IMR-90 (cell line): Measurements from ENCODE around the gene PIK3C2B. TPM values are rescaled to one million over a fixed set of nuclear protein-coding genes. Genes with fewer than 3 reads are reported as not detected.

Experiments used
- ATAC-seq: fragments of 200-7000 bp; cut with Tn5 transposase; 2 replicates; pipeline ENCODE4 v1.9.1; 2020; ENCODE audit warnings: low read depth, mild to moderate bottlenecking, moderate library complexity
- BruUV-seq: library from RNA; stranded (reverse); fragments of 400-500 nt; replicated peaks from 2 replicates; lab custom pipeline; 2021; lab: Mats Ljungman, UMichigan
- CTCF ChIA-PET: fragments of 300-600 bp; formaldehyde crosslinking; extraction: SDS; loops from one replicate; lab custom pipeline; 2021; ENCODE audit warnings: antibody characterized with exemption; lab: Yijun Ruan, JAX
- POLR2A ChIA-PET: fragments of 300-600 bp; sonication (Branson Sonifier 250); formaldehyde crosslinking; loops from one replicate; lab custom pipeline; 2022; ENCODE audit warnings: antibody characterized with exemption; ENCODE audit not compliant: unreplicated experiment; lab: Charles Lee
- DNase-seq: peaks from one replicate; pipeline ENCODE4 v3.0.0; 2013
- H2AFZ ChIP-seq: replicated peaks from 2 replicates; pipeline ENCODE3; 2013; ENCODE audit warnings: low read length, mild to moderate bottlenecking; ENCODE audit not compliant: poor library complexity
- H2AK5ac ChIP-seq: 2 replicates; pipeline ENCODE4 v1.6.1; 2013; ENCODE audit warnings: low read depth, low read length, inconsistent platforms
- H2AK9ac ChIP-seq: replicated peaks from 2 replicates; pipeline ENCODE3; 2013; ENCODE audit warnings: mild to moderate bottlenecking, low read depth, low read length, moderate library complexity; ENCODE audit not compliant: poor library complexity
- H2BK120ac ChIP-seq: 2 replicates; pipeline ENCODE4 v1.6.1; 2013; ENCODE audit warnings: low read depth, low read length, inconsistent platforms
- H2BK15ac ChIP-seq: 3 replicates; pipeline ENCODE4 v1.6.1; 2013; ENCODE audit warnings: low read depth, low read length, inconsistent platforms
- H2BK20ac ChIP-seq: 2 replicates; pipeline ENCODE4 v1.6.1; 2013; ENCODE audit warnings: low read depth, mild to moderate bottlenecking, inconsistent platforms, low read length, moderate library complexity
- H2BK5ac ChIP-seq: 2 replicates; pipeline ENCODE4 v1.6.1; 2013; ENCODE audit warnings: mild to moderate bottlenecking, low read depth, low read length, inconsistent platforms; ENCODE audit not compliant: poor library complexity, severe bottlenecking
- H3K14ac ChIP-seq: replicated peaks from 2 replicates; pipeline ENCODE4 v1.6.1; 2013; ENCODE audit warnings: low read depth, low read length, inconsistent platforms
- H3K18ac ChIP-seq: 2 replicates; pipeline ENCODE4 v1.6.1; 2013; ENCODE audit warnings: low read depth, low read length, control low read depth
- H3K23ac ChIP-seq: 2 replicates; pipeline ENCODE4 v1.6.1; 2013; ENCODE audit warnings: low read depth, low read length, inconsistent platforms
- H3K27ac ChIP-seq: 2 replicates; pipeline ENCODE4 v1.5.1; 2013; ENCODE audit warnings: mild to moderate bottlenecking, control low read depth, low read length; ENCODE audit not compliant: insufficient read depth
- H3K27me3 ChIP-seq: 2 replicates; pipeline ENCODE4 v1.6.1; 2013; ENCODE audit warnings: low read length; ENCODE audit not compliant: control insufficient read depth, insufficient read depth
- H3K36me3 ChIP-seq: 2 replicates; pipeline ENCODE4 v1.6.1; 2013; ENCODE audit warnings: low read length, mixed read lengths; ENCODE audit not compliant: control insufficient read depth, insufficient read depth
- H3K4ac ChIP-seq: 2 replicates; pipeline ENCODE4 v1.6.1; 2013; ENCODE audit warnings: low read depth, low read length, inconsistent platforms
- H3K4me1 ChIP-seq: 2 replicates; pipeline ENCODE4 v1.6.1; 2013; ENCODE audit warnings: low read length, mixed read lengths; ENCODE audit not compliant: control insufficient read depth, insufficient read depth
- H3K4me2 ChIP-seq: 2 replicates; pipeline ENCODE4 v1.6.1; 2013; ENCODE audit warnings: low read depth, mild to moderate bottlenecking, control low read depth, low read length, moderate library complexity
- H3K4me3 ChIP-seq: 2 replicates; pipeline ENCODE4 v1.5.1; 2013; ENCODE audit warnings: low read depth, mild to moderate bottlenecking, control low read depth, low read length, moderate library complexity; ENCODE audit not compliant: insufficient read depth
- H3K56ac ChIP-seq: 2 replicates; pipeline ENCODE4 v1.6.1; 2013; ENCODE audit warnings: low read length, inconsistent platforms; ENCODE audit not compliant: insufficient read depth; ENCODE audit errors: extremely low read depth
- H3K79me1 ChIP-seq, 2 experiments: 2 replicates each; pipeline ENCODE4 v1.6.1; 2013; ENCODE audit warnings: low read length in 2 of 2, inconsistent platforms in 1 of 2, low read depth in 1 of 2
- H3K9ac ChIP-seq: 2 replicates; pipeline ENCODE4 v1.6.1; 2013; ENCODE audit warnings: low read depth, low read length, control low read depth
- H3K9me1 ChIP-seq: 2 replicates; pipeline ENCODE4 v1.6.1; 2013; ENCODE audit warnings: low read length, inconsistent platforms; ENCODE audit not compliant: insufficient read depth
- H3K9me3 ChIP-seq: 2 replicates; pipeline ENCODE4 v1.6.1; 2013; ENCODE audit warnings: low read length; ENCODE audit not compliant: control insufficient read depth, insufficient read depth
- H4K20me1 ChIP-seq: 2 replicates; pipeline ENCODE4 v1.6.1; 2013; ENCODE audit warnings: low read length, inconsistent platforms; ENCODE audit not compliant: insufficient read depth
- H4K5ac ChIP-seq: 2 replicates; pipeline ENCODE4 v1.6.1; 2013; ENCODE audit warnings: mild to moderate bottlenecking, low read depth, low read length, control low read depth
- H4K8ac ChIP-seq, 2 experiments: 2 replicates each; pipeline ENCODE4 v1.6.1; 2013; ENCODE audit warnings: low read depth in 2 of 2, low read length in 2 of 2, control low read depth in 1 of 2, inconsistent platforms in 1 of 2
- H4K91ac ChIP-seq: 2 replicates; pipeline ENCODE4 v1.6.1; 2013; ENCODE audit warnings: low read depth, low read length, inconsistent platforms; ENCODE audit not compliant: insufficient read depth
- BHLHE40 ChIP-seq: fragments of 150-350 bp; IDR thresholded peaks from 2 replicates; pipeline ENCODE4 v1.6.1; 2016; ENCODE audit warnings: mild to moderate bottlenecking, low read depth, low read length
- CEBPB ChIP-seq: IDR thresholded peaks from 2 replicates; pipeline ENCODE4 v1.6.1; 2012; ENCODE audit warnings: low read depth, low read length, improper control_type of control experiment
- RAD21 ChIP-seq: IDR thresholded peaks from 2 replicates; pipeline ENCODE4 v1.6.1; 2012; ENCODE audit warnings: low read length, improper control_type of control experiment
- RCOR1 ChIP-seq: IDR thresholded peaks from 2 replicates; pipeline ENCODE4 v1.6.1; 2012; ENCODE audit warnings: mild to moderate bottlenecking, low read length, improper control_type of control experiment; ENCODE audit not compliant: insufficient replicate concordance
- WGBS, 2 experiments: methylation state at CpG; one replicate each; pipeline versions ENCODE4 v1.1.5 to v1.1.7; 2013; ENCODE audit warnings: missing lambda C conversion rate in 2 of 2; ENCODE audit not compliant: insufficient read length in 1 of 2; ENCODE audit errors: extremely low coverage in 2 of 2; 5-methylcytosine and 5-hydroxymethylcytosine counted together
- dilution Hi-C: fragments of 300-500 bp; cut with HindIII; formaldehyde crosslinking; loops from one replicate; pipeline ENCODE4 v1.14.3; 2018; ENCODE audit warnings: low sequenced_read_pairs; ENCODE audit not compliant: unreplicated experiment
- in situ Hi-C: fragments of 300-500 bp; cut with MboI; formaldehyde crosslinking; loops from 3 replicates; pipeline ENCODE4 v1.14.3; 2019; ENCODE audit warnings: low sequenced_read_pairs, inconsistent platforms, mixed read lengths
- intact Hi-C: fragments of 100-400 bp; cut with micrococcal nuclease; formaldehyde crosslinking; loops from 2 replicates; pipeline ENCODE4 v1.10.0; 2022
- polyA plus RNA-seq, 3 experiments: library from polyadenylated mRNA; depleted of rRNA; stranded (reverse); fragments of >200 nt; gene quantifications; 2 replicates each; pipeline ENCODE4 v1.2.3, GENCODE V29; 2012; ENCODE audit warnings: low replicate concordance in 1 of 3
- total RNA-seq: library from RNA; depleted of rRNA; stranded (reverse); fragments of >200 nt; gene quantifications from 2 replicates; pipeline ENCODE4 v1.2.3, GENCODE V29; 2012
- TF ChIP-seq, protein P1 (sequence below): fragments of 150-350 bp; IDR thresholded peaks from 2 replicates; pipeline ENCODE4 v1.6.1; 2017; ENCODE audit warnings: mild to moderate bottlenecking, antibody characterized with exemption, low read length, low read depth
- TF ChIP-seq, protein P2 (sequence below): fragments of 150-350 bp; IDR thresholded peaks from 2 replicates; pipeline ENCODE4 v1.6.1; 2016; ENCODE audit warnings: low read depth, mild to moderate bottlenecking, low read length, moderate library complexity, borderline replicate concordance

Gene PIK3C2B
- total and polyA plus RNA-seq, 2 of the 4 experiments (the other 2 are of a cell fraction), result 1.1 to 2.9 TPM

DNA sequence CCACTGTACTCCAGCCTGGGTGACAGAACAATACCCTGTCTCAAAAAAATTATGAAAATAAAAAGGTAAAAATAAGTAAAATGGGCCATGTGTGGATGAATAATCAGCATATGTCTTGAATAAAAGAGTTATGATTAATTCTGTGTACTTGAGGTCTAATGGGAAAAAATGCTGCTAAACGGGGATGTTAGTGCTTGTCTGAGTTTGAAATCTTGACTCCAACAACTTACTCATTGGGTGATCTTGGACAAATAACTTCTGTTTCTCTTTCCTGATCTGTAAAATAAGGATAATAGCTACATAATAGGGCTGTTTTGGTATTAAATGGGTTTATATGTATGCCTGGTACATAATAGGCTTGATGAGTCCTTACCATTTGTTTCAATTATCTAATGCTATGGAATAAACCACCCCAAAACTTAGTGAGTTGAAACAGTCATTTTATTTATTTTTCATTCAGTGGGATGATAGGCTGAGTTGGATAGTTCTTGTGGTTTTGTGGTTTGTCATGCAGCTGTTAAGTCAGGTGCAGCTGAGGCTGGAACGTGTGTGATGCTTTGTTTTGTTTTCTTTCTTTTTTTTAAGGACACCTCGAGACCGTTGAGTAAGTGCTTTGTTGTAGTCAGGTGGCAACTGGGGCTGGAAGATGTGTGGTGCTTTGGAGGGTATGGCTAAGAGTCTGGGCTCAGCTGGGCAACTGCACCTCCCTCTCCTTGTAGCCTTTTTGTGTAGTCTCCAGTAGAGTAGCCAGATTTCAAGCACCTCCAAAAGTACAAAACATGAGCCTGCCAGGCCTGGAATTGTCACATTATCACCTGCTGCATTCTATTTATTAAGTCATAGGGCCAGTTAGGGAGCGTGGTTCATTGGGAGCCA lies 26.5 kb upstream of the PIK3C2B start:
- ATAC-seq, result peak; percentile 13; the same call in 1 of the 2 replicates
- peaks cover 9% of the 10 kb centered on the region; the same call in 1 of the 2 replicates for H3K9me1 ChIP-seq
- H2BK20ac ChIP-seq, result no peak overlapping the region
- no peak overlapping the region for H4K8ac ChIP-seq
- H3K4me2 ChIP-seq, result no peak overlapping the region
- no peak overlapping the region for H2BK5ac ChIP-seq
- ChIA-PET POLR2A (no interaction called here), CTCF (no interaction called here)
- in situ Hi-C loops (no loop called here), intact Hi-C loops (no loop called here), dilution Hi-C loops (no loop called here)
- no peak overlapping the region for H4K5ac ChIP-seq
- peak; percentile 90 for DNase-seq
- no peaks in the 10 kb centered on the region for H3K27me3 ChIP-seq
- no peak for TF ChIP-seq CEBPB
- no peak for TF ChIP-seq RAD21
- peak; percentile 99 for TF ChIP-seq RCOR1
- TF ChIP-seq, protein P1, sequence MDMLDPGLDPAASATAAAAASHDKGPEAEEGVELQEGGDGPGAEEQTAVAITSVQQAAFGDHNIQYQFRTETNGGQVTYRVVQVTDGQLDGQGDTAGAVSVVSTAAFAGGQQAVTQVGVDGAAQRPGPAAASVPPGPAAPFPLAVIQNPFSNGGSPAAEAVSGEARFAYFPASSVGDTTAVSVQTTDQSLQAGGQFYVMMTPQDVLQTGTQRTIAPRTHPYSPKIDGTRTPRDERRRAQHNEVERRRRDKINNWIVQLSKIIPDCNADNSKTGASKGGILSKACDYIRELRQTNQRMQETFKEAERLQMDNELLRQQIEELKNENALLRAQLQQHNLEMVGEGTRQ, result peak; percentile 48
- peak; percentile 99 for TF ChIP-seq BHLHE40
- TF ChIP-seq, protein P2, sequence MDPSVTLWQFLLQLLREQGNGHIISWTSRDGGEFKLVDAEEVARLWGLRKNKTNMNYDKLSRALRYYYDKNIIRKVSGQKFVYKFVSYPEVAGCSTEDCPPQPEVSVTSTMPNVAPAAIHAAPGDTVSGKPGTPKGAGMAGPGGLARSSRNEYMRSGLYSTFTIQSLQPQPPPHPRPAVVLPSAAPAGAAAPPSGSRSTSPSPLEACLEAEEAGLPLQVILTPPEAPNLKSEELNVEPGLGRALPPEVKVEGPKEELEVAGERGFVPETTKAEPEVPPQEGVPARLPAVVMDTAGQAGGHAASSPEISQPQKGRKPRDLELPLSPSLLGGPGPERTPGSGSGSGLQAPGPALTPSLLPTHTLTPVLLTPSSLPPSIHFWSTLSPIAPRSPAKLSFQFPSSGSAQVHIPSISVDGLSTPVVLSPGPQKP, result no peak
- no peak overlapping the region for H3K23ac ChIP-seq
- H2AFZ ChIP-seq, result no peak overlapping the region
- H3K4ac ChIP-seq, result no peak overlapping the region
- H2BK120ac ChIP-seq, result no peak overlapping the region
- BruUV-seq, result no TSS peak
- H2BK15ac ChIP-seq, result no peak overlapping the region
- no peak overlapping the region for H3K9ac ChIP-seq
- no peak overlapping the region for H2AK9ac ChIP-seq
- H3K9me3 ChIP-seq, result peaks cover 6% of the 10 kb centered on the region; the same call in 1 of the 2 replicates
- H4K20me1 ChIP-seq, result peaks cover 53% of the 10 kb centered on the region
- H3K27ac ChIP-seq, result no peak overlapping the region
- peaks cover 45 to 72% of the 10 kb centered on the region in 2 experiments for H3K79me1 ChIP-seq
- H3K14ac ChIP-seq, result no peak overlapping the region
- H3K36me3 ChIP-seq, result peaks cover 20% of the 10 kb centered on the region
- no peak overlapping the region for H3K4me3 ChIP-seq
- H2AK5ac ChIP-seq, result no peak overlapping the region
- H3K18ac ChIP-seq, result no peak overlapping the region
- H3K4me1 ChIP-seq, result no peaks in the 10 kb centered on the region
- 10% methylated on average over 2 of the region's 5 CpGs; no CpG with 5 or more reads in 1 of the 2 experiments for WGBS, 2 experiments
- H4K91ac ChIP-seq, result no peak overlapping the region
- H3K56ac ChIP-seq, result no peak overlapping the region
